Measurements from ENCODE around the gene APCDD1L.

The APCDD1L gene

GRCh38 chr20:58463256-58463655, 51.9 kb downstream of the APCDD1L start:
- DNase-seq = no peak

- DNase-seq = no peak
Measured at GRCh38 chr20:58461899-58462298, 53.3 kb downstream of the APCDD1L start.

- no peak for DNase-seq
Measured at GRCh38 chr20:58461104-58461503, 54.1 kb downstream of the APCDD1L start.

- no peak for DNase-seq
Measured at GRCh38 chr20:58459058-58459750, 56.0 kb downstream of the APCDD1L start.

- no peak for DNase-seq
Measured at GRCh38 chr20:58458342-58459057, 56.7 kb downstream of the APCDD1L start.

- DNase-seq = no peak
Measured at GRCh38 chr20:58457083-58457695, 58.0 kb downstream of the APCDD1L start.

- no peak for DNase-seq
Measured at GRCh38 chr20:58454460-58454859, 60.7 kb downstream of the APCDD1L start.

GRCh38 chr20:58453391-58453790, 61.8 kb downstream of the APCDD1L start:
- DNase-seq = no peak

- no peak for DNase-seq
Measured at GRCh38 chr20:58452667-58453255, 62.4 kb downstream of the APCDD1L start.

- no peak for DNase-seq
Measured at GRCh38 chr20:58450254-58450653, 64.9 kb downstream of the APCDD1L start.

- DNase-seq = no peak
Measured at GRCh38 chr20:58449681-58450221, 65.4 kb downstream of the APCDD1L start.

- no peak for DNase-seq
Measured at GRCh38 chr20:58448958-58449357, 66.2 kb downstream of the APCDD1L start.

- peak; percentile 67 for DNase-seq
Measured at GRCh38 chr20:58447511-58448391, 67.4 kb downstream of the APCDD1L start.

- DNase-seq = no peak
Measured at GRCh38 chr20:58446960-58447265, 68.3 kb downstream of the APCDD1L start.

GRCh38 chr20:58446264-58446959, 68.8 kb downstream of the APCDD1L start:
- DNase-seq = no peak

GRCh38 chr20:58444746-58445255, 70.4 kb downstream of the APCDD1L start:
- DNase-seq = no peak

- DNase-seq = no peak
Measured at GRCh38 chr20:58441723-58442122, 73.5 kb downstream of the APCDD1L start.

- DNase-seq = no peak
Measured at GRCh38 chr20:58440021-58440767, 75.0 kb downstream of the APCDD1L start.

GRCh38 chr20:58438970-58439808, 76.0 kb downstream of the APCDD1L start:
- DNase-seq = no peak
